ENCODE measurements around the gene NEURL3. TPM values are rescaled to one million over a fixed set of nuclear protein-coding genes. Genes with fewer than 3 reads are reported as not detected.

The NEURL3 gene
- total RNA-seq, 4 donors from 2014 or later, result 0.56 TPM; not detected in 3

DNA sequence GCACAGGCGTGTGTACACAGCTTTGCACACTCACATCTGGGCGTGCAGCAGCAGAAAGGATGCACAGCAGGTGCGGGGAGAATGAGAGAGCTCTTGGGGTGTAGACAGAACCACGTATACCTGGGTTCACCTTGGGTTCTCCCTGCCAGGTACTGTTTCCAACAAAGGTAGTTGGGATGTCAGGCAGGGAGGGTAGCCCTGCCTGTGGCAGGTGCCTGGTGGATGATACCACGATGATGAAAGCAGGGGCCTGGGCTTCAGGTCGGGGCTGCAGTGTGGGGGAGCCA, 24.9 kb upstream of the NEURL3 start:
- ATAC-seq (ENCODE audit: low FRiP score), result no peak
- no peak for DNase-seq (ENCODE audit: low spot score)
- no peak for TF ChIP-seq CTCF (IDR thresholded peaks at IDR 0.05)

- no peak for ATAC-seq (ENCODE audit: low FRiP score)
- TF ChIP-seq CTCF (IDR thresholded peaks at IDR 0.05), result no peak
These were observed 24.4 kb upstream of the NEURL3 start for GRCh38 chr2:96529376-96530143.

DNA sequence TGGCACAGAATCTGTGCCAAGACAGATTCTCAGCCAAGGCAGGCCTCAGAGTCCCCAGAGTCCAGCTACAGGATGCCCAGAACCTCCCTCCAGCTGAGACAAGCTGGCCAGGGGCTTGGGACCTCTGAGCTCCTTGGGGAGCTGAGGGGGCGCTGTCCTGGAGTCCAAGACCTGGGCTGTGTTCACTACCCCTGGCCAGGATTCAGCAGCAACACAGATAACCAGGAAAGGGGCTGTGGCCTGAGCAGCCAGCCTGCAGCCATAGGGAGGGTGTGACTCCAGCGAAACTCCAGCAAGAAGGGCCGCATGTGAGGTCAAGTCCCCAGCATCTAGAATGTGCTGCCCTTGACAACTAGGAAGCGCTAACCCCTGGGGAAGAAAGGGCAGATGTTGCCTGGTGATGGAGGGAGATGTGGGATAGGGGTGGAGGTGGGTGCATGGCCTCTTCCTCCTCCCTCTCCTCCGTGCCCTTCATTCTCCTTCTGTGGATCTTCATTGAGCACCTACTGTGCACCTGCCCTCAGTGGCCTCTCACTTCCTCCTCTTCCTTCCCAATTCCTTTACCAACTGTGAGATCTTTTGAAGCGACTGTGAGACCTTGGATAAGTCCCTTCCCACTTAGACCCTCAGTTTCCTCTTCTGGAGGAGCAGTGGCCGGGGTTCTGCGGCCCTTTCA, 23.7 kb upstream of the NEURL3 start:
- ATAC-seq (ENCODE audit: low FRiP score), result no peak
- no peak for DNase-seq (ENCODE audit: low spot score)
- TF ChIP-seq CTCF (IDR thresholded peaks at IDR 0.05), result no peak

More at GRCh38 chr2:96529376-96530143, 24.4 kb upstream of the NEURL3 start:
- DNase-seq (ENCODE audit: low spot score), result no peak

GRCh38 chr2:96528006-96528699, 23.0 kb upstream of the NEURL3 start:
- DNase-seq (ENCODE audit: low spot score) (no peak), ATAC-seq (ENCODE audit: low FRiP score) (peak; percentile 11)
- no peak for TF ChIP-seq CTCF (IDR thresholded peaks at IDR 0.05)

- ATAC-seq (ENCODE audit: low FRiP score), result no peak
- no peak for TF ChIP-seq CTCF (IDR thresholded peaks at IDR 0.05)
These were observed 22.3 kb upstream of the NEURL3 start for GRCh38 chr2:96527286-96528005.

GRCh38 chr2:96526615-96527285, 21.6 kb upstream of the NEURL3 start:
- no peak for TF ChIP-seq CTCF (IDR thresholded peaks at IDR 0.05)
- DNase-seq (ENCODE audit: low spot score), result no peak
- ATAC-seq (ENCODE audit: low FRiP score), result no peak

More at GRCh38 chr2:96527286-96528005, 22.3 kb upstream of the NEURL3 start:
- no peak for DNase-seq (ENCODE audit: low spot score)
